Activated B cell treated with CpG ODN at 0.5 μM for 24 hours (primary cell): ENCODE data around the gene F2RL3. TPM values are rescaled to one million over a fixed set of nuclear protein-coding genes. Genes with fewer than 3 reads are reported as not detected.

Experiments
- ATAC-seq: fragments of 200-7000 bp; cut with Tn5 transposase; one replicate; pipeline ENCODE4 v1.10.0; 2021; ENCODE audit warnings: low read depth, mild to moderate bottlenecking, moderate library complexity
- CTCF ChIA-PET: fragments of 350-600 bp; sonication (Branson Sonifier 250); formaldehyde crosslinking; loops from one replicate; lab custom pipeline; 2021; ENCODE audit warnings: antibody characterized with exemption; lab: Charles Lee
- POLR2A ChIA-PET: fragments of 350-600 bp; sonication (Branson Sonifier 250); formaldehyde crosslinking; loops from one replicate; lab custom pipeline; 2021; ENCODE audit warnings: antibody characterized with exemption; lab: Charles Lee
- DNase-seq: peaks from one replicate; pipeline ENCODE4 v3.0.0; 2022
- H3K27ac Mint-ChIP-seq: one replicate; pipeline ENCODE4 v1.8.0; 2020; ENCODE audit warnings: mixed read lengths
- H3K27me3 Mint-ChIP-seq: one replicate; pipeline ENCODE4 v1.8.0; 2021; ENCODE audit warnings: mixed read lengths
- H3K36me3 Mint-ChIP-seq: one replicate; pipeline ENCODE4 v1.8.0; 2021; ENCODE audit warnings: low read depth, mixed read lengths
- H3K4me1 Mint-ChIP-seq: one replicate; pipeline ENCODE4 v1.8.0; 2021; ENCODE audit warnings: mixed read lengths
- H3K4me3 Mint-ChIP-seq: one replicate; pipeline ENCODE4 v1.8.0; 2020; ENCODE audit warnings: mild to moderate bottlenecking, mixed read lengths
- H3K9me3 Mint-ChIP-seq: one replicate; pipeline ENCODE4 v1.8.0; 2020; ENCODE audit warnings: mixed read lengths
- intact Hi-C: fragments of 100-400 bp; cut with micrococcal nuclease; formaldehyde crosslinking; loops from one replicate; pipeline ENCODE4 v1.15.1; 2024
- total RNA-seq: library from RNA; stranded (reverse); gene quantifications from 2 replicates; pipeline ENCODE4 v1.2.3, GENCODE V29; 2022
- TF ChIP-seq, protein P1 (sequence below): fragments of 200-600 bp; IDR thresholded peaks from one replicate; pipeline ENCODE4 v1.8.0; 2022; ENCODE audit warnings: antibody characterized with exemption, mild to moderate bottlenecking

F2RL3 gene
- total RNA-seq, 1 donor from 2014 or later = 0.58 TPM

DNA sequence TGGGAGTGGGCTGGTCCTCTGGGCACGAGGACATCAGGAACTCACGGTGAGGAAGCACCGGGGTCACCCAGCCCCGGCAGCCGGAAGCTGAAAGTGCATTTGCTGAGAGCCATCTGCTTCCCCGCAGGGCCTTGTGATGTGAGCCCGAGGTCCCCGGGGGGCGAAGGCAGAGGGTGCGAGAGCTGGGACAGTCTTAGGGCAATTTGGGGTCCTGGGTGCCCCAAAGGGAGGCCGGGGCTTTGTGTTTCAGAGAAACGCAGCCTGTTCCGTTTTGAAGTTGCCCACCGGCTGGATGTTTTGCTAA is 4.8 kb downstream of the F2RL3 start:
- CTCF ChIA-PET = no interaction called here
- H3K4me3 Mint-ChIP-seq = peak overlapping the region; percentile 32
- POLR2A ChIA-PET = interaction anchor here (0.8 kb wide), 1 partner anchor 59 kb away, joined by 4 read pairs; no protein-coding TSS in a partner anchor
- peak overlapping the region; percentile 85 for H3K27ac Mint-ChIP-seq
- intact Hi-C loops = loop anchor here (10.0 kb wide), 3 partner anchors 269 to 411 kb away; partner anchors contain the start of genes ABHD8, DDA1, MED26 and MRPL34
- ATAC-seq = peak; percentile 18
- no peaks in the 10 kb centered on the region for H3K36me3 Mint-ChIP-seq
- DNase-seq = peak; percentile 45
- H3K27me3 Mint-ChIP-seq = no peaks in the 10 kb centered on the region
- H3K4me1 Mint-ChIP-seq = peaks cover 64% of the 10 kb centered on the region
- no peaks in the 10 kb centered on the region for H3K9me3 Mint-ChIP-seq
- TF ChIP-seq, protein P1, sequence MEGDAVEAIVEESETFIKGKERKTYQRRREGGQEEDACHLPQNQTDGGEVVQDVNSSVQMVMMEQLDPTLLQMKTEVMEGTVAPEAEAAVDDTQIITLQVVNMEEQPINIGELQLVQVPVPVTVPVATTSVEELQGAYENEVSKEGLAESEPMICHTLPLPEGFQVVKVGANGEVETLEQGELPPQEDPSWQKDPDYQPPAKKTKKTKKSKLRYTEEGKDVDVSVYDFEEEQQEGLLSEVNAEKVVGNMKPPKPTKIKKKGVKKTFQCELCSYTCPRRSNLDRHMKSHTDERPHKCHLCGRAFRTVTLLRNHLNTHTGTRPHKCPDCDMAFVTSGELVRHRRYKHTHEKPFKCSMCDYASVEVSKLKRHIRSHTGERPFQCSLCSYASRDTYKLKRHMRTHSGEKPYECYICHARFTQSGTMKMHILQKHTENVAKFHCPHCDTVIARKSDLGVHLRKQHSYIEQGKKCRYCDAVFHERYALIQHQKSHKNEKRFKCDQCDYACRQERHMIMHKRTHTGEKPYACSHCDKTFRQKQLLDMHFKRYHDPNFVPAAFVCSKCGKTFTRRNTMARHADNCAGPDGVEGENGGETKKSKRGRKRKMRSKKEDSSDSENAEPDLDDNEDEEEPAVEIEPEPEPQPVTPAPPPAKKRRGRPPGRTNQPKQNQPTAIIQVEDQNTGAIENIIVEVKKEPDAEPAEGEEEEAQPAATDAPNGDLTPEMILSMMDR = no peak

DNA sequence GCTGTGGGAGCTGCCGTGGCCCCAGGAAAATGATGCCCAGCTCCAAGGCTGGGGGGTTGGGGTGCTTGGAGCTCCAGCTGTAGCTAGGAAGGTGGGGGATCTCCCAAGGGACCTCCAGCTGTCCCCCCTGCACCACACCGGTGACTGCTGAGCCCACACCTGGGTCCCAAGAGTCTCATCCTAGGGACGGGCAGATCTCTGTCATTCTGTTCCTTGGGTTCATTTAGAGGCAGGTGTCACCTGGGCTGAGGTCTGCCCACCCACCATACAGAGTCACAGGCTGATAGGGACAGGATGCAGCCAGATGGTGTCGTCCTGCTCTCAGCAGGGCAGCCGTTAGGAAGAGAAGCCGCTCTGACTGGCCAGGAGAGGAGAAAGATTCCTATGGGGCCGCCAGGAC is 5.3 kb downstream of the F2RL3 start:
- H3K4me3 Mint-ChIP-seq = no peak overlapping the region
- no peaks in the 10 kb centered on the region for H3K27me3 Mint-ChIP-seq
- no peaks in the 10 kb centered on the region for H3K9me3 Mint-ChIP-seq
- intact Hi-C loops = loop anchor here (10.0 kb wide), 3 partner anchors 269 to 411 kb away; partner anchors contain the start of genes ABHD8, DDA1, MED26 and MRPL34
- POLR2A ChIA-PET = interaction anchor here (0.6 to 0.8 kb wide), 2 partner anchors 60 to 527 kb away, joined by 4 to 6 read pairs; no protein-coding TSS in a partner anchor
- DNase-seq (no peak), ATAC-seq (no peak)
- H3K4me1 Mint-ChIP-seq = peaks cover 61% of the 10 kb centered on the region
- TF ChIP-seq, protein P1 = no peak
- H3K27ac Mint-ChIP-seq = peak overlapping the region; percentile 85
- no peaks in the 10 kb centered on the region for H3K36me3 Mint-ChIP-seq
- CTCF ChIA-PET = no interaction called here

DNA sequence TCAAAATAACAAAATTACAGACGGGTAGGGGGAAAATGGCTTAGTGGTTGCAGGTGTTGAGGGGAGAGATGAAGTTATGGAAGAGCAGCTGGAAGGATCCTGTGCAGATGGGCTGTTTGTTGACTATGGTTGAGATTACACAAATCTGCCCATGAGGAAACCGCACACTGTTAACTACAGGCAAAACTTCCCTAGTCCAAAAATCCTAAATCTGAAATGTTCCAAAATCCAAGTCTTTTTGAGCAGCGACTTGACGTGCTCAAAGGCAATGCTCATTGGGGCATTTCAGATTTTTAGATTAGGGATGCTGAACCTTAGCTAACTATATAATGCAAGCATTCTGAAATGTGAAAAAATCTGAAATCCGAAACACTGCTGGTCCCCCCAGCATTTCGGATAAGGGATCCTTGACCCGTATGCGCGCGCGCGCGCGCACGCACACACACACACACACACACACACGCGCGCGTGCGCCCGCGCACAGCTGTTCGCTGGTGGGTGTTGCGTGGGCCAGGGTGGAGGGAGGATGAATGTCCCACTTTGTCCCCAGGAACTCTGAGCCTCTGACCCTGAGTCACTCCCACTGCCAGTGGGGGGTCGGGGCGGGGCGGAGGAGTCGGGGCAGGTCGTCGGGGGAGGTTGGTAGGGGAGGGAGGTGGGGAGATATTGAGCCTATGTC is 6.8 kb downstream of the F2RL3 start:
- CTCF ChIA-PET = no interaction called here
- peaks cover 59% of the 10 kb centered on the region for H3K4me1 Mint-ChIP-seq

DNA sequence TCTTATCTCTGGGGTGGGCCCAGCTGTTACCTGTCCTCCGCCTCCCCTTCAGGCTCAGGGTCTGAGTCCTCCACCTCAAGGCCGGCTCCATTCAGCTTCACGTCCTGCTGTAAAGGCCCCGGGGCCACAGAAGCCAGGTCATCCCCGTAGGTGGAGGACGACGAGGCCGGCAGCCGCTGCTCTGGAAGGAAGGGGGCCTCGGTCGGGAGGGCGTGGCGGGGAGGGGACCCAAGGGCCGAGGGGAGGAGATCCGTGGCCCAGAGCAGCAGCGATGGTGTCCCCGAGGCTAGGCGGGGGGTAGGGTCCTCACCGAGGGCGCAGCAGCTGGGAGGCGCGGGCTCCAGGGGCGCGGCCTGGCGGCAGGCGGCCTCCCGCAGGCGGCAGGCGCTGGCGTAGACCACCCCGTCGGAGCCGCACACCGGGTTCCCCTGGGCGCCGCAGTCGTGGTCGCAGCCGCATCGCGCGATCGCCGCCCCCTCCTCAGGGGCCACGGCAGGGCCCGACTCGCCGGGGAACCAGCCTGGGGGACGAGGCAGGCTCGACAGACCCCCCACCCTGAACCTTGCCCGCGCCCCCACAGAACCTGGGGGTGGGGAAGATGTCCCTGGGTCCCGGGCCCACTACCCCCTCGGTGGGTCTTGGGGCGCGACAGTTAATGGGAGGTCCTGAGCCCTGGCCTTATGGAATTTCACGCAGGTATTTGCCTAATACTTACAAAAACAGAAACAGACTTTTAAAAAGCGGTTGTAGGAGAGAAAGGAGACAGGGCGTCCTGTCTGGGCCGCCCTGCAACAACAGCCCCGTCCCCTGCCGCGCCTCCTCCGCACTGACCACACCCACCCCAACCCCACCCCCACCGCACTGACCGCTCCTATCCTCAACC is 7.6 kb downstream of the F2RL3 start:
- POLR2A ChIA-PET = interaction anchor here (0.7 kb wide), 2 partner anchors 312 to 596 kb away, joined by 4 to 9 read pairs; no protein-coding TSS in a partner anchor

More for the DNA sequence above, 6.8 kb downstream of the F2RL3 start:
- POLR2A ChIA-PET = interaction anchor here (0.6 to 0.7 kb wide), 3 partner anchors 234 to 595 kb away, joined by 4 to 9 read pairs (median 5); no protein-coding TSS in a partner anchor
- Mint-ChIP-seq H3K9me3 (no peaks in the 10 kb centered on the region), H3K4me3 (peak overlapping the region; percentile 52), H3K27me3 (no peaks in the 10 kb centered on the region), H3K36me3 (no peaks in the 10 kb centered on the region), H3K27ac (no peak overlapping the region)
- ATAC-seq = no peak
- DNase-seq = no peak
- TF ChIP-seq, protein P1 = no peak
- intact Hi-C loops = loop anchor here (2.0 to 10.0 kb wide), 7 partner anchors 67 to 409 kb away; partner anchors contain the start of genes ABHD8, DDA1, MED26 and MRPL34

More for the DNA sequence above, 7.6 kb downstream of the F2RL3 start:
- intact Hi-C loops = loop anchor here (1.0 to 10.0 kb wide), 9 partner anchors 68 to 408 kb away; partner anchors contain the start of genes ABHD8, CHERP, DDA1 and HAUS8
- H3K27ac Mint-ChIP-seq = no peak overlapping the region
- no peaks in the 10 kb centered on the region for H3K27me3 Mint-ChIP-seq
- H3K9me3 Mint-ChIP-seq = no peaks in the 10 kb centered on the region
- ATAC-seq (no peak), DNase-seq (peak; percentile 32)
- peak overlapping the region; percentile 64 for H3K4me3 Mint-ChIP-seq
- H3K4me1 Mint-ChIP-seq = peaks cover 54% of the 10 kb centered on the region
- CTCF ChIA-PET = no interaction called here
- TF ChIP-seq, protein P1 = no peak
- no peaks in the 10 kb centered on the region for H3K36me3 Mint-ChIP-seq
